ENCODE data around the gene CREB3. TPM values are rescaled to one million over a fixed set of nuclear protein-coding genes. Genes with fewer than 3 reads are reported as not detected.

The CREB3 gene
- total and polyA plus RNA-seq, 4 donors: 39.5 to 62.0 (median 48.7) TPM

- intact Hi-C loops (cut with DNase I): no loop called here
- WGBS, 2 donors: 15 to 29% methylated on average over 3 of the region's 3 CpGs
- Histone ChIP-seq H3K36me3 (ENCODE audit: control insufficient read depth in 1 of 2, insufficient read depth in 2 of 2, low read length in 1 of 2) (peaks cover 0 to 8% of the 10 kb centered on the region in 2 donors), H3K27ac (ENCODE audit: low read depth in 1 of 2, low read length in 2 of 2) (no peak within 1 kb of the TSS), H3K27me3 (ENCODE audit: control insufficient read depth in 1 of 2, insufficient read depth in 2 of 2, low read length in 1 of 2) (no peaks in the 10 kb centered on the region), H3K9me3 (ENCODE audit: control insufficient read depth, low read length) (no peaks in the 10 kb centered on the region), H3K4me3 (ENCODE audit: low read length in 2 of 2) (no peak within 1 kb of the TSS), H3K4me1 (ENCODE audit: control insufficient read depth in 1 of 2, insufficient read depth in 2 of 2, low read length in 2 of 2) (no peaks in the 10 kb centered on the region)
- ATAC-seq (ENCODE audit: low FRiP score): no peak
- no peak for DNase-seq
These were observed 21.8 kb downstream of the CREB3 start, which contains the start of gene MSMP for GRCh38 chr9:35754264-35754663. MSMP (minus strand) TSS chr9:35754276; CDS start chr9:35754129, 147 bp downstream.

GRCh38 chr9:35755071-35755470, 22.6 kb downstream of the CREB3 start:
- intact Hi-C loops (cut with DNase I): no loop called here
- no peak for ATAC-seq (ENCODE audit: low FRiP score)
- no peak for DNase-seq

GRCh38 chr9:35756275-35757225, 24.1 kb downstream of the CREB3 start:
- Histone ChIP-seq H3K4me3 (ENCODE audit: low read length in 2 of 2) (peak overlapping the region; percentile 31 to 52), H3K27ac (ENCODE audit: low read depth in 1 of 2, low read length in 2 of 2) (peak overlapping the region; percentile 10 to 76), H3K4me1 (ENCODE audit: control insufficient read depth in 1 of 2, insufficient read depth in 2 of 2, low read length in 2 of 2) (no peaks in the 10 kb centered on the region), H3K36me3 (ENCODE audit: control insufficient read depth in 1 of 2, insufficient read depth in 2 of 2, low read length in 1 of 2) (peaks cover 0 to 8% of the 10 kb centered on the region in 2 donors), H3K9me3 (ENCODE audit: control insufficient read depth, low read length) (no peaks in the 10 kb centered on the region), H3K27me3 (ENCODE audit: control insufficient read depth in 1 of 2, insufficient read depth in 2 of 2, low read length in 1 of 2) (no peaks in the 10 kb centered on the region)
- ATAC-seq (ENCODE audit: low FRiP score) (peak; percentile 53), DNase-seq (peak; percentile 82 to 89)
- WGBS, 2 donors: 8 to 9% methylated on average over 46 to 48 of the region's 48 CpGs
- intact Hi-C loops (cut with DNase I): no loop called here

More at GRCh38 chr9:35755071-35755470, 22.6 kb downstream of the CREB3 start:
- Histone ChIP-seq H3K9me3 (ENCODE audit: control insufficient read depth, low read length) (no peaks in the 10 kb centered on the region), H3K36me3 (ENCODE audit: control insufficient read depth in 1 of 2, insufficient read depth in 2 of 2, low read length in 1 of 2) (peaks cover 0 to 8% of the 10 kb centered on the region in 2 donors), H3K4me3 (ENCODE audit: low read length in 2 of 2) (no peak overlapping the region), H3K27me3 (ENCODE audit: control insufficient read depth in 1 of 2, insufficient read depth in 2 of 2, low read length in 1 of 2) (no peaks in the 10 kb centered on the region), H3K27ac (ENCODE audit: low read depth in 1 of 2, low read length in 2 of 2) (no peak overlapping the region), H3K4me1 (ENCODE audit: control insufficient read depth in 1 of 2, insufficient read depth in 2 of 2, low read length in 2 of 2) (no peaks in the 10 kb centered on the region)
- WGBS, 2 donors: 90 to 95% methylated on average over 4 of the region's 4 CpGs

GRCh38 chr9:35757226-35757891, 24.9 kb downstream of the CREB3 start:
- Histone ChIP-seq H3K27ac (ENCODE audit: low read depth in 1 of 2, low read length in 2 of 2) (peak overlapping the region; percentile 10 to 76), H3K27me3 (ENCODE audit: control insufficient read depth in 1 of 2, insufficient read depth in 2 of 2, low read length in 1 of 2) (no peaks in the 10 kb centered on the region), H3K9me3 (ENCODE audit: control insufficient read depth, low read length) (no peaks in the 10 kb centered on the region), H3K36me3 (ENCODE audit: control insufficient read depth in 1 of 2, insufficient read depth in 2 of 2, low read length in 1 of 2) (peaks cover 0 to 5% of the 10 kb centered on the region in 2 donors), H3K4me3 (ENCODE audit: low read length in 2 of 2) (peak overlapping the region; percentile 31 to 52), H3K4me1 (ENCODE audit: control insufficient read depth in 1 of 2, insufficient read depth in 2 of 2, low read length in 2 of 2) (no peaks in the 10 kb centered on the region)
- intact Hi-C loops (cut with DNase I): no loop called here
- WGBS, 2 donors: 1% methylated on average over 20 of the region's 20 CpGs
- DNase-seq (peak in 1 of 2 donors; percentile 60), ATAC-seq (ENCODE audit: low FRiP score) (peak; percentile 68)

GRCh38 chr9:35757892-35758275, 25.4 kb downstream of the CREB3 start:
- DNase-seq (no peak), ATAC-seq (ENCODE audit: low FRiP score) (no peak)
- intact Hi-C loops (cut with DNase I): no loop called here

GRCh38 chr9:35758475-35759050, 26.1 kb downstream of the CREB3 start:
- Histone ChIP-seq H3K4me3 (ENCODE audit: low read length in 2 of 2) (no peak overlapping the region), H3K27me3 (ENCODE audit: control insufficient read depth in 1 of 2, insufficient read depth in 2 of 2, low read length in 1 of 2) (no peaks in the 10 kb centered on the region), H3K4me1 (ENCODE audit: control insufficient read depth in 1 of 2, insufficient read depth in 2 of 2, low read length in 2 of 2) (no peaks in the 10 kb centered on the region), H3K36me3 (ENCODE audit: control insufficient read depth in 1 of 2, insufficient read depth in 2 of 2, low read length in 1 of 2) (no peaks in the 10 kb centered on the region), H3K9me3 (ENCODE audit: control insufficient read depth, low read length) (no peaks in the 10 kb centered on the region), H3K27ac (ENCODE audit: low read depth in 1 of 2, low read length in 2 of 2) (peak overlapping the region in 1 of 2 donors; percentile 72)
- DNase-seq (no peak), ATAC-seq (ENCODE audit: low FRiP score) (peak; percentile 65)
- WGBS, 2 donors: 0 to 2% methylated on average over 3 of the region's 3 CpGs
- intact Hi-C loops (cut with DNase I): no loop called here

More at GRCh38 chr9:35757892-35758275, 25.4 kb downstream of the CREB3 start:
- Histone ChIP-seq H3K36me3 (ENCODE audit: control insufficient read depth in 1 of 2, insufficient read depth in 2 of 2, low read length in 1 of 2) (peaks cover 0 to under 1% of the 10 kb centered on the region in 2 donors), H3K9me3 (ENCODE audit: control insufficient read depth, low read length) (no peaks in the 10 kb centered on the region), H3K27ac (ENCODE audit: low read depth in 1 of 2, low read length in 2 of 2) (peak overlapping the region in 1 of 2 donors; percentile 72), H3K4me3 (ENCODE audit: low read length in 2 of 2) (no peak overlapping the region), H3K27me3 (ENCODE audit: control insufficient read depth in 1 of 2, insufficient read depth in 2 of 2, low read length in 1 of 2) (no peaks in the 10 kb centered on the region), H3K4me1 (ENCODE audit: control insufficient read depth in 1 of 2, insufficient read depth in 2 of 2, low read length in 2 of 2) (no peaks in the 10 kb centered on the region)

GRCh38 chr9:35759795-35760194, 27.3 kb downstream of the CREB3 start:
- WGBS, 2 donors: 97% methylated on average over 4 of the region's 4 CpGs
- H3K36me3 ChIP-seq (ENCODE audit: control insufficient read depth in 1 of 2, insufficient read depth in 2 of 2, low read length in 1 of 2): no peaks in the 10 kb centered on the region
- no peaks in the 10 kb centered on the region for H3K4me1 ChIP-seq (ENCODE audit: control insufficient read depth in 1 of 2, insufficient read depth in 2 of 2, low read length in 2 of 2)
- no peak for DNase-seq
- H3K9me3 ChIP-seq (ENCODE audit: control insufficient read depth, low read length): no peaks in the 10 kb centered on the region
- intact Hi-C loops (cut with DNase I): no loop called here
- ATAC-seq (ENCODE audit: low FRiP score): no peak
- no peaks in the 10 kb centered on the region for H3K27me3 ChIP-seq (ENCODE audit: control insufficient read depth in 1 of 2, insufficient read depth in 2 of 2, low read length in 1 of 2)
- no peak overlapping the region for H3K27ac ChIP-seq (ENCODE audit: low read depth in 1 of 2, low read length in 2 of 2)
- H3K4me3 ChIP-seq (ENCODE audit: low read length in 2 of 2): no peak overlapping the region

GRCh38 chr9:35760651-35761050, 28.2 kb downstream of the CREB3 start:
- H3K27ac ChIP-seq (ENCODE audit: low read depth in 1 of 2, low read length in 2 of 2): peak overlapping the region in 1 of 2 donors; percentile 40
- no peak for ATAC-seq (ENCODE audit: low FRiP score)
- no peaks in the 10 kb centered on the region for H3K4me1 ChIP-seq (ENCODE audit: control insufficient read depth in 1 of 2, insufficient read depth in 2 of 2, low read length in 2 of 2)
- no peaks in the 10 kb centered on the region for H3K27me3 ChIP-seq (ENCODE audit: control insufficient read depth in 1 of 2, insufficient read depth in 2 of 2, low read length in 1 of 2)
- H3K4me3 ChIP-seq (ENCODE audit: low read length in 2 of 2): no peak overlapping the region
- intact Hi-C loops (cut with DNase I): no loop called here
- DNase-seq: peak in 1 of 2 donors; percentile 68
- no peaks in the 10 kb centered on the region for H3K9me3 ChIP-seq (ENCODE audit: control insufficient read depth, low read length)
- 20 to 31% methylated on average over 2 of the region's 2 CpGs for WGBS, 2 donors
- no peaks in the 10 kb centered on the region for H3K36me3 ChIP-seq (ENCODE audit: control insufficient read depth in 1 of 2, insufficient read depth in 2 of 2, low read length in 1 of 2)

Data from aorta (tissue), 5 donors.